Heart right ventricle (tissue), 16 donors: ENCODE measurements around the gene TBCC. TPM values are rescaled to one million over a fixed set of nuclear protein-coding genes. Genes with fewer than 3 reads are reported as not detected.

Experiments
- ATAC-seq, 8 donors: fragments of 200-7000 bp; cut with Tn5 transposase; one replicate each; pipeline ENCODE4 v1.9.1; 2020; ENCODE audit warnings: mild to moderate bottlenecking in 8 of 8, moderate library complexity in 8 of 8, moderate number of reproducible peaks in 1 of 8
- DNase-seq, 2 donors: peaks; one replicate each; pipeline ENCODE4 v3.0.0-alpha.2; 2020
- H3K27ac ChIP-seq, 10 donors: fragments of 200-600 bp; sonication (generic) in 2 of 10; one replicate each; pipeline versions ENCODE4 v1.5.0 to v1.8.0; 2020 to 2022; ENCODE audit warnings: mild to moderate bottlenecking in 3 of 10
- H3K27me3 ChIP-seq, 7 donors: fragments of 200-600 bp; one replicate each; pipeline ENCODE4 v1.8.0; 2021 to 2022; ENCODE audit warnings: mild to moderate bottlenecking in 2 of 7
- H3K36me3 ChIP-seq, 9 donors: fragments of 200-600 bp; sonication (generic) in 1 of 9; one replicate each; pipeline versions ENCODE4 v1.5.0 to v1.8.0; 2020 to 2022; ENCODE audit warnings: mild to moderate bottlenecking in 2 of 9
- H3K4me1 ChIP-seq, 9 donors: fragments of 200-600 bp; sonication (generic) in 1 of 9; one replicate each; pipeline versions ENCODE4 v1.5.0 to v1.8.0; 2020 to 2022; ENCODE audit warnings: mild to moderate bottlenecking in 4 of 9
- H3K4me3 ChIP-seq, 10 donors: fragments of 200-600 bp; sonication (generic) in 2 of 10; one replicate each; pipeline versions ENCODE4 v1.5.0 to v1.8.0; 2020 to 2022; ENCODE audit warnings: mild to moderate bottlenecking in 7 of 10, moderate library complexity in 2 of 10
- H3K9me3 ChIP-seq, 11 donors: fragments of 200-600 bp in 10 of 11; sonication (generic) in 2 of 11; one replicate each; pipeline versions ENCODE4 v1.5.0 to v1.8.0; 2013 to 2022; ENCODE audit warnings: mild to moderate bottlenecking in 2 of 11, control low read depth in 1 of 11, moderate library complexity in 1 of 11
- CTCF ChIP-seq, 9 donors: fragments of 200-600 bp; sonication (generic) in 2 of 9; IDR thresholded peaks; one replicate each; pipeline versions ENCODE4 v1.5.0 to v1.8.0; 2021 to 2022; ENCODE audit warnings: antibody characterized with exemption in 9 of 9, mild to moderate bottlenecking in 5 of 9, moderate library complexity in 1 of 9
- WGBS, 2 donors: extraction: QIAGEN DNeasy Blood & Tissue Kit; methylation state at CpG; one replicate each; pipeline ENCODE4 v1.1.7; 2013; ENCODE audit warnings: inconsistent platforms in 1 of 2; 5-methylcytosine and 5-hydroxymethylcytosine counted together
- intact Hi-C, 10 donors: fragments of 100-400 bp; cut with DNase I; formaldehyde crosslinking; loops; one replicate each; pipeline versions ENCODE4 v1.11.1 to v1.14.2; 2022
- polyA plus RNA-seq, 2 donors: library from polyadenylated mRNA; stranded (reverse); fragments of 200-250 nt; gene quantifications; one replicate each; pipeline ENCODE4 v1.2.3, GENCODE V29; 2013
- total RNA-seq, 10 donors: library from RNA; stranded (reverse); fragmentation: NEBNext Ultra II Directional in 3 of 10; extraction: Animal tissue kit (Norgen Biotek cat#: 25700) in 3 of 10; gene quantifications; one replicate each; pipeline versions ENCODE4 v1.2.1 to v1.2.4, GENCODE V29; 2021 to 2023
- donor health status: Arrhythmogenic right ventricular cardiomyopathy.
- donor health status: ischemic (EF 13 %, LVEDD 7.1; RV severe dilation, severe dysfunction).
- donor health status: healthy with polysubstance abuse.
- donor health status: DM: no; HTN: yes; CAD: no.
- donor health status: DM: no; HTN: no; CAD: no.
- donor health status: ischemic (EF 25% LVEDD 6.9; RV normal size, moderate dysfunction).
- donor health status: ischemic (EF 25% LVEDD 5.7; RV mildly dilated, moderate dysfunction).
- donor health status: healthy.
- donor health status: DM: yes; HTN: yes; CAD: no.
- donor health status: Ischemic cardiomyopathy.
- donor health status: ischemic (EF 35%, LVEDD 5.7; RV mildly dilated, moderate dysfunction).
- donor health status: nonischemic (EF 11% LVEDD 7.7; RV severe dilation, severe dysfunction).
- donor health status: DM: yes; HTN: yes; CAD: no.
- donor health status: PGD.
- donor health status: ischemic (EF 29% LVEDD 5.4; RV normal size, mild dysfunction).
- donor health status: nonischemic (EF 23%, LVEDD 6.1; RV moderate dilation, normal function).

TBCC gene
- total and polyA plus RNA-seq, 12 donors, result 9.8 to 22.4 (median 13.6) TPM

DNA sequence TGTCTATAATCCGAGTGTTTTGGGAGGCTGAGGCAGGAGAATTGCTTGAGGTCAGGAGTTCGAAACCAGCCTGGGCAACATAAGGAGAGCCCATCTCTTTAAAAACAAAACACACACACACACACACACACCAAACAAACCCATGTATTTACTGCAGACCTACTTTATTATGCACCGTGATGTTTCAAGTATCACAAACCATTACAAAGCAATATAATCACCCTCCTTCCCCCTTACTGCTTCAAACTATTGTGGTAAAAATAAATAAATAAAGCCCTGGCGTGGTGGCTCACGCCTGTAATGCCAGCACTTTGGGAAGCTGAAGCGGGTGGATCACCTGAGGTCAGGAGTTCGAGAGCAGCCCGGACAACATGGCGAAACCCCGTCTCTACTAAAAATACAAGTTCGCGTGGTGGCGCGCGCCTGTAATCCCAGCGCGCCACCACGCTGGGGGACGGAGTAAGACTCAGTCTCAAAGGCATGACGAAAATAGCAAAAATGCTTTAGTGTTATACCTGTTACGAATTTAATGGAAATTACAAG, 1.5 kb downstream of the TBCC start:
- Histone ChIP-seq H3K27me3 (no peaks in the 10 kb centered on the region), H3K27ac (peak overlapping the region in 5 of 10 donors; percentile 84 to 98 (median 95)), H3K36me3 (peaks cover 0 to 5% (median 0%) of the 10 kb centered on the region in 9 donors), H3K9me3 (no peaks in the 10 kb centered on the region), H3K4me1 (peaks cover 5 to 38% (median 32%) of the 10 kb centered on the region in 9 donors), H3K4me3 (peak overlapping the region; percentile 68 to 99 (median 96))
- no peak for TF ChIP-seq CTCF (IDR thresholded peaks at IDR 0.05)
- intact Hi-C loops, result loop anchor here in 1 of 10 donors (5.0 kb wide), 1 partner anchor 428 kb away; the partner anchor contains the start of gene SRF
- ATAC-seq, result no peak
- 48 to 50% methylated on average over 21 of the region's 21 CpGs for WGBS, 2 donors
- DNase-seq, result no peak

DNA sequence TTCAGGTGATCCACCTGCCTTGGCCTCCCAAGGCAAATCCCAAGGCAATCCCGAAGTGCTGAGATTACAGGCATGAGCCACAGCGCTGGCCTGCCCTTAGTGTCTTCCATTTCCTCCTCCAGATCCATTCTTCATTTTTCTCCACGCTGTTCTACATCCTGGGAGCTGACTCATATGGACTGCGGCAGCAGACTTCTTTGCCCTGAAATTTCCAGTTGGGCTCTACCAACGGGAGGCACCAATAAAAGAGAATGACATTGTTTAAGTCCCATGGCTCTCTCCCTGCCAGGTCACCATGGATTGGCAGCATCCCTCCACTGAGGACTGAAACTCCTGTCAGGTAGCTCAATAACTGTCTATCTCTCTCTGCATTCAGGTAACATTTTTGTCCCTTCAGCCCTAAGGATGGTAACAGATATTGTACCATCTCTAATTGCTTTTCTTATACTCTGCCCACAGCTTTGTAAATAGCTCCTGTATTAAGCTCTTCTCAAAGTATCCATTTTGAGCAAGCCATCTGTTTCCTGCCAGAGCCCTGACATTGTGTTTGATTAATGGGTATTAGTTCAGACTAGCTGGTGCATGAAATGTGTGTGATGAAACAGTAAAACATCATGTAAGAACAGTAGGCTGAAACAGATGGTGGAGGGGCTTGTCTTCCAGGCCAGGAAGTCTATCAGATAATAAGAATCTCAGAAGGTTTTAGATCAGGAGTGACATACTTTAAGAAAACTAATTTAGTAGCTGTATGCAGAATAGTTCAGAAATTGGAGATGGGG, 3.6 kb downstream of the TBCC start:
- peaks cover 5 to 21% (median 16%) of the 10 kb centered on the region in 9 donors for H3K4me1 ChIP-seq
- no peak for TF ChIP-seq CTCF (IDR thresholded peaks at IDR 0.05)
- DNase-seq, result no peak
- ATAC-seq, result no peak
- no peaks in the 10 kb centered on the region for H3K27me3 ChIP-seq
- no peaks in the 10 kb centered on the region for H3K9me3 ChIP-seq
- peaks cover 0 to 5% (median 0%) of the 10 kb centered on the region in 9 donors for H3K36me3 ChIP-seq
- intact Hi-C loops, result loop anchor here in 1 of 10 donors (5.0 kb wide), 1 partner anchor 430 kb away; the partner anchor contains the start of gene SRF
- H3K27ac ChIP-seq, result no peak overlapping the region
- 83 to 88% methylated on average over 5 of the region's 5 CpGs for WGBS, 2 donors
- no peak overlapping the region for H3K4me3 ChIP-seq

GRCh38 chr6:42740725-42741124, 5.2 kb downstream of the TBCC start:
- Histone ChIP-seq H3K9me3 (no peaks in the 10 kb centered on the region), H3K4me1 (peaks cover 5 to 21% (median 16%) of the 10 kb centered on the region in 9 donors)

More at GRCh38 chr6:42740725-42741124, 5.2 kb downstream of the TBCC start:
- 53 to 65% methylated on average over 3 of the region's 3 CpGs for WGBS, 2 donors
- no peak for TF ChIP-seq CTCF (IDR thresholded peaks at IDR 0.05)
- H3K27ac ChIP-seq, result no peak overlapping the region
- no peak for DNase-seq
- intact Hi-C loops, result loop anchor here in 1 of 10 donors (5.0 kb wide), 1 partner anchor 432 kb away; the partner anchor contains the start of gene SRF
- no peak overlapping the region for H3K4me3 ChIP-seq
- peaks cover 0 to 8% (median 0%) of the 10 kb centered on the region in 7 donors for H3K27me3 ChIP-seq
- peaks cover 0 to 5% (median 0%) of the 10 kb centered on the region in 9 donors for H3K36me3 ChIP-seq
- ATAC-seq, result no peak
